Ovary (tissue), 3 donors: ENCODE data around the gene TMEM266.

Experiments
- CTCF ChIP-seq, 3 donors: fragments of 450-650 bp in 2 of 3; fragments of 200-600 bp in 1 of 3; IDR thresholded peaks; one replicate each; pipeline versions ENCODE4 v1.5.1 to v1.8.0; 2016 to 2022; ENCODE audit warnings: antibody characterized with exemption in 3 of 3, mild to moderate bottlenecking in 1 of 3
- EP300 ChIP-seq: sonication (generic); formaldehyde crosslinking; IDR thresholded peaks from one replicate; pipeline ENCODE4 v1.6.1; 2017; ENCODE audit warnings: antibody characterized with exemption
- POLR2A ChIP-seq: fragments of 450-650 bp; IDR thresholded peaks from one replicate; pipeline ENCODE4 v1.6.1; 2017; ENCODE audit warnings: antibody characterized with exemption, mild to moderate bottlenecking, moderate library complexity
- donor health status: DM: no; HTN: no; CAD: no.

DNA sequence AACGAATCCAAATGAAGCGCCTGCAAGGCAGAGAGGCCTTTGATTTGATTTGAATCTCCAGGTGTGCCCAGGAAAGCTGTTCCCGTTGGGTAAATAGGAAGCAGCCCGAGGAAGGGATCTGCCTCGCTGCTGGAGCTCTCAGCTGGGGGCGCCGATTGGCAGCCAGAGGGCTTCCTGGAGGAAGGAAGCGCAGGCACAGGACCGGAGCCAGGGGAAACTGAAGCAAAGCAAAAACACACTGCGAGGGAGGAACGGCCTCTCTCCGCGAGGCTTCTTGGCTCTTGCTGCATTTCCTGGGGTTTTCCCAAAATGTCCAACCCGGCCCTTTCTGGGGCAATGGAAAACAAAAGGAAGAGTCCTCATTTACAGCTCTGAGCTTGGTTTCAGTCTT is 80.3 kb downstream of the TMEM266 start:
- TF ChIP-seq CTCF (IDR thresholded peaks at IDR 0.05) (no peak), EP300 (no peak), POLR2A (no peak)
